RWPE1 (cell line): ENCODE measurements around the gene SPATA9.

Source experiments
- CTCF ChIA-PET: fragments of 350-600 bp; sonication (Branson Sonifier 250); formaldehyde crosslinking; extraction: SDS; loops from one replicate; lab custom pipeline; 2021; lab: Yijun Ruan, JAX
- POLR2A ChIA-PET: fragments of 400-600 bp; formaldehyde crosslinking; extraction: SDS; loops from one replicate; lab custom pipeline; 2020; ENCODE audit warnings: antibody characterized with exemption; ENCODE audit not compliant: low non-redundant PET; lab: Yijun Ruan, JAX
- DNase-seq: peaks from one replicate; pipeline ENCODE4 v3.0.0; 2012; ENCODE audit warnings: low spot score
- H3K27ac ChIP-seq: fragments of 450-650 bp; 2 replicates; pipeline ENCODE4 v1.5.1; 2017
- CTCF ChIP-seq: fragments of 450-650 bp; conservative IDR thresholded peaks from 2 replicates; pipeline ENCODE4 v1.5.1; 2017; ENCODE audit warnings: low read depth, mild to moderate bottlenecking

Gene SPATA9

GRCh38 chr5:95617057-95617456 is 65.7 kb downstream of the SPATA9 start:
- H3K27ac ChIP-seq: no peak overlapping the region
- ChIA-PET POLR2A (no interaction called here), CTCF (no interaction called here)
- peak; percentile 96 for DNase-seq
- TF ChIP-seq CTCF: no peak

GRCh38 chr5:95615164-95615467 is 67.7 kb downstream of the SPATA9 start:
- no peak overlapping the region for H3K27ac ChIP-seq
- no peak for DNase-seq
- POLR2A ChIA-PET: no interaction called here
- CTCF ChIA-PET: no interaction called here
- TF ChIP-seq CTCF: no peak

GRCh38 chr5:95613514-95613913 is 69.3 kb downstream of the SPATA9 start:
- no peak for DNase-seq
- no peak for TF ChIP-seq CTCF
- H3K27ac ChIP-seq: no peak overlapping the region
- ChIA-PET POLR2A (no interaction called here), CTCF (no interaction called here)

GRCh38 chr5:95611396-95611795 is 71.4 kb downstream of the SPATA9 start:
- ChIA-PET POLR2A (no interaction called here), CTCF (interaction anchor here (0.6 kb wide), 1 partner anchor 34 kb away, joined by 5 read pairs; no protein-coding TSS in a partner anchor)
- DNase-seq: no peak
- H3K27ac ChIP-seq: no peak overlapping the region
- no peak for TF ChIP-seq CTCF

- DNase-seq: no peak
- TF ChIP-seq CTCF: no peak
- H3K27ac ChIP-seq: no peak overlapping the region
- POLR2A ChIA-PET: no interaction called here
- CTCF ChIA-PET: interaction anchor here (1.2 kb wide), 1 partner anchor 54 kb away, joined by 3 read pairs; no protein-coding TSS in a partner anchor
Measured at GRCh38 chr5:95610546-95610945, 72.2 kb downstream of the SPATA9 start.

GRCh38 chr5:95609711-95610110 is 73.1 kb downstream of the SPATA9 start:
- no peak overlapping the region for H3K27ac ChIP-seq
- ChIA-PET POLR2A (no interaction called here), CTCF (interaction anchor here (1.2 kb wide), 1 partner anchor 53 kb away, joined by 3 read pairs; no protein-coding TSS in a partner anchor)
- no peak for DNase-seq
- no peak for TF ChIP-seq CTCF
